HEK293 (cell line): ENCODE data around the gene TMEM121.

Source experiments
- CTCF ChIA-PET: fragments of 350-600 bp; formaldehyde crosslinking; extraction: SDS; loops from one replicate; lab custom pipeline; 2021; ENCODE audit warnings: antibody characterized with exemption; lab: Yijun Ruan, JAX
- POLR2A ChIA-PET: fragments of 300-600 bp; formaldehyde crosslinking; extraction: SDS; loops from one replicate; lab custom pipeline; 2020; ENCODE audit warnings: antibody characterized with exemption, inconsistent platforms; lab: Yijun Ruan, JAX
- H3K27ac ChIP-seq: fragments of 200-500 bp; sonication (Bioruptor generic); 2 replicates; pipeline ENCODE4 v1.5.1; 2014; ENCODE audit warnings: low read depth, low read length, control low read depth, inconsistent platforms; ENCODE audit errors: extremely low read depth
- H3K36me3 ChIP-seq, 2 experiments: fragments of 200-500 bp in 1 of 2; sonication (Bioruptor generic) in 1 of 2; 1 replicate in 1 of 2; 2 replicates in 1 of 2; pipeline ENCODE4 v1.5.1; 2014 to 2017; ENCODE audit warnings: inconsistent platforms in 2 of 2, low read length in 2 of 2; ENCODE audit not compliant: control insufficient read depth in 2 of 2, insufficient read depth in 1 of 2
- H3K4me1 ChIP-seq: fragments of 200-500 bp; sonication (Bioruptor generic); 2 replicates; pipeline ENCODE4 v1.5.1; 2014; ENCODE audit warnings: mild to moderate bottlenecking, low read length, inconsistent platforms; ENCODE audit not compliant: control insufficient read depth, insufficient read depth
- H3K4me3 ChIP-seq: 2 replicates; pipeline ENCODE4 v1.5.1; 2011; ENCODE audit warnings: low read depth, mild to moderate bottlenecking, control low read depth, low read length, moderate library complexity
- H3K9me3 ChIP-seq: fragments of 200-500 bp; sonication (Bioruptor generic); 2 replicates; pipeline ENCODE4 v1.5.1; 2014; ENCODE audit warnings: low read depth, low read length, inconsistent platforms; ENCODE audit not compliant: control insufficient read depth, insufficient read depth
- CTCF ChIP-seq: fragments of 450-650 bp; formaldehyde crosslinking; IDR thresholded peaks from 2 replicates; pipeline ENCODE4 v1.5.1; 2016; ENCODE audit warnings: missing biosample characterization, missing genetic modification characterization
- GLIS1 ChIP-seq: fragments of 450-650 bp; formaldehyde crosslinking; IDR thresholded peaks from 2 replicates; pipeline ENCODE4 v1.5.1; 2016; ENCODE audit warnings: missing biosample characterization, missing genetic modification characterization
- HOXA7 ChIP-seq: sonication (generic); formaldehyde crosslinking; IDR thresholded peaks from 2 replicates; pipeline ENCODE4 v1.8.1; 2022; ENCODE audit warnings: missing genetic modification reagents, borderline replicate concordance
- PRDM1 ChIP-seq: fragments of 450-650 bp; formaldehyde crosslinking; IDR thresholded peaks from 2 replicates; pipeline ENCODE4; 2016; ENCODE audit warnings: missing biosample characterization, missing genetic modification characterization
- ZBTB17 ChIP-seq: fragments of 450-650 bp; formaldehyde crosslinking; IDR thresholded peaks from 2 replicates; pipeline ENCODE4 v1.5.1; 2016; ENCODE audit warnings: missing biosample characterization, missing genetic modification characterization
- ZFHX2 ChIP-seq: fragments of 450-650 bp; formaldehyde crosslinking; conservative IDR thresholded peaks from 2 replicates; pipeline ENCODE4 v1.5.1; 2016; ENCODE audit warnings: missing biosample characterization, missing genetic modification characterization
- ZNF280C ChIP-seq: fragments of 450-650 bp; formaldehyde crosslinking; IDR thresholded peaks from 2 replicates; pipeline ENCODE4 v1.5.1; 2016; ENCODE audit warnings: missing biosample characterization, missing genetic modification characterization
- ZNF521 ChIP-seq: fragments of 450-650 bp; formaldehyde crosslinking; IDR thresholded peaks from 2 replicates; pipeline ENCODE4 v1.5.1; 2017; ENCODE audit warnings: missing biosample characterization, mild to moderate bottlenecking, missing genetic modification characterization
- ZNF580 ChIP-seq: fragments of 450-650 bp; formaldehyde crosslinking; IDR thresholded peaks from 2 replicates; pipeline ENCODE4 v1.5.1; 2016; ENCODE audit warnings: missing biosample characterization, missing genetic modification characterization
- ZNF600 ChIP-seq: fragments of 450-650 bp; formaldehyde crosslinking; IDR thresholded peaks from 2 replicates; pipeline ENCODE4 v1.5.1; 2016; ENCODE audit warnings: missing biosample characterization, missing genetic modification characterization
- ZNF654 ChIP-seq: fragments of 450-650 bp; formaldehyde crosslinking; IDR thresholded peaks from 2 replicates; pipeline ENCODE4 v1.5.1; 2016; ENCODE audit warnings: low read depth, missing biosample characterization, missing genetic modification characterization
- ZNF777 ChIP-seq: fragments of 450-650 bp; formaldehyde crosslinking; IDR thresholded peaks from 2 replicates; pipeline ENCODE4 v1.5.1; 2017; ENCODE audit warnings: missing biosample characterization, missing genetic modification characterization, borderline replicate concordance
- ZNF785 ChIP-seq: fragments of 450-650 bp; formaldehyde crosslinking; IDR thresholded peaks from 2 replicates; pipeline ENCODE4 v1.5.1; 2016; ENCODE audit warnings: missing biosample characterization, missing genetic modification characterization
- TF ChIP-seq, protein P1 (sequence below): fragments of 450-650 bp; formaldehyde crosslinking; IDR thresholded peaks from 2 replicates; pipeline ENCODE4 v1.5.1; 2016; ENCODE audit warnings: missing biosample characterization, missing genetic modification characterization

The TMEM121 gene

DNA sequence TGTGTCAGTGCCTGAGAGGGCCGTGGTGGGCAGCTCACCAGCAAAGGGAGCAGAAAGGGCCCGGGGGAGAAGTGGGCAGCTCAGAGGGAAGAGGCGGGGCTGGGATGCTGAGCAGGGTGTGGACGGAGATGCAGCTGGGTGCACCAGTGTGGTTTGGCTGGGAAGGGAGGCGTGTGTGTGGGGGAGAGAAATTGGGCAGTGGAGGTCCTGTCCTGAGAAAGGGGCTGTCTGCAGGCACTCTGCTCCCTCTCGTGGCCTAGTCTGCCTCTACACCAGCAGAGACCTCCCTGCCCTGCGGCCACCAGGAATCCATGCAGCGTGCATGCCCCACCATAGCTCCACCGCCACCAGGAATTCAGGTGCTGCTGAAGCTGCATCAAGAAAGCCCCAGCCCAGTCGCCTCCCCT is 6.4 kb downstream of the TMEM121 start (continued):
- no peak for TF ChIP-seq ZNF280C
- peak; percentile 82 for TF ChIP-seq CTCF (tag by site-specific recombination)
- peak; percentile 81 for TF ChIP-seq ZFHX2 (tag by site-specific recombination)
- no peak for TF ChIP-seq ZNF785 (tag by site-specific recombination)
- peak; percentile 44 for TF ChIP-seq GLIS1 (tag by site-specific recombination)
- peak; percentile 17 for TF ChIP-seq ZNF654 (tag by site-specific recombination)
- no peak for TF ChIP-seq HOXA7 (CRISPR knock-in tag)
- TF ChIP-seq, protein P1, sequence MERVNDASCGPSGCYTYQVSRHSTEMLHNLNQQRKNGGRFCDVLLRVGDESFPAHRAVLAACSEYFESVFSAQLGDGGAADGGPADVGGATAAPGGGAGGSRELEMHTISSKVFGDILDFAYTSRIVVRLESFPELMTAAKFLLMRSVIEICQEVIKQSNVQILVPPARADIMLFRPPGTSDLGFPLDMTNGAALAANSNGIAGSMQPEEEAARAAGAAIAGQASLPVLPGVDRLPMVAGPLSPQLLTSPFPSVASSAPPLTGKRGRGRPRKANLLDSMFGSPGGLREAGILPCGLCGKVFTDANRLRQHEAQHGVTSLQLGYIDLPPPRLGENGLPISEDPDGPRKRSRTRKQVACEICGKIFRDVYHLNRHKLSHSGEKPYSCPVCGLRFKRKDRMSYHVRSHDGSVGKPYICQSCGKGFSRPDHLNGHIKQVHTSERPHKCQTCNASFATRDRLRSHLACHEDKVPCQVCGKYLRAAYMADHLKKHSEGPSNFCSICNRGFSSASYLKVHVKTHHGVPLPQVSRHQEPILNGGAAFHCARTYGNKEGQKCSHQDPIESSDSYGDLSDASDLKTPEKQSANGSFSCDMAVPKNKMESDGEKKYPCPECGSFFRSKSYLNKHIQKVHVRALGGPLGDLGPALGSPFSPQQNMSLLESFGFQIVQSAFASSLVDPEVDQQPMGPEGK (tag by site-specific recombination), result 0 out of 2 replicates have a peak, but pooled peaks have one; percentile 16
- TF ChIP-seq ZNF600 (tag by site-specific recombination), result peak; percentile 73

DNA sequence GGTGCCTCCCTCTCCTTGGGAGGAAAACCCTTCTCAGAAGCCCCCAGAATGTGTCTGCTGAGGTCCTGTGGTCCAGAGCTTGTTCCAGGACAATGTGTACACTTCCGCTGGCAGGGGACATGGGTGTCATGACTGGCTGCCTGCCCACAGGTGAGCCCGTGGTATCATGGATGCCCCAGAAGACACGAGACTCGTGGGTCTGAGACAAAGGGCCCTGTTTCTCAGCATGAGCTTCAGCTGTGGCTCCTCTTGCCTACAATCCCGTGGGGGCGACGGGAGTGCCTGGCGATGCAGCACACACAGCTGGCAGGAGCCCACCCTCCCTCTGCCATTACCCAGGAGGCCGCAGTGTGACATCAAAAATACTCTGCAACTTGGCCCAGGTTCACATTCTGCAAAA is 7.0 kb downstream of the TMEM121 start:
- no peak overlapping the region for H3K4me3 ChIP-seq
- no peak overlapping the region for H3K27ac ChIP-seq
- H3K9me3 ChIP-seq, result no peaks in the 10 kb centered on the region
- H3K36me3 ChIP-seq, result peaks cover 0 to 24% of the 10 kb centered on the region in 2 experiments; a peak in 1 of 3 replicates
- CTCF ChIA-PET, result interaction anchor here (0.5 to 3.5 kb wide), 8 partner anchors 11 to 842 kb away, joined by 3 to 15 read pairs (median 3); no protein-coding TSS in a partner anchor
- no peaks in the 10 kb centered on the region for H3K4me1 ChIP-seq
- TF ChIP-seq ZNF777 (tag by site-specific recombination), result no peak
- POLR2A ChIA-PET, result interaction anchor here (0.9 kb wide), 1 partner anchor 41 kb away, joined by 3 read pairs; no protein-coding TSS in a partner anchor

GRCh38 chr14:105533811-105534498 is 7.6 kb downstream of the TMEM121 start:
- TF ChIP-seq HOXA7 (CRISPR knock-in tag) (no peak), ZNF521 (tag by site-specific recombination) (no peak), ZNF785 (tag by site-specific recombination) (no peak), ZBTB17 (tag by site-specific recombination) (no peak), PRDM1 (tag by site-specific recombination) (peak; percentile 73), ZNF580 (no peak)
- ChIA-PET CTCF (interaction anchor here (0.5 to 3.5 kb wide), 7 partner anchors 36 to 465 kb away, joined by 3 to 15 read pairs (median 3); no protein-coding TSS in a partner anchor), POLR2A (no interaction called here)
- H3K9me3 ChIP-seq, result no peaks in the 10 kb centered on the region
- no peaks in the 10 kb centered on the region for H3K4me1 ChIP-seq
- H3K36me3 ChIP-seq, result peaks cover 0 to 21% of the 10 kb centered on the region in 2 experiments; a peak in 1 of 3 replicates
- no peak overlapping the region for H3K4me3 ChIP-seq
- H3K27ac ChIP-seq, result no peak overlapping the region
